HCT116 (cell line): ENCODE data around the gene MICAL3. TPM values are rescaled to one million over a fixed set of nuclear protein-coding genes. Genes with fewer than 3 reads are reported as not detected.

Experiments
- ATAC-seq: fragments of 200-7000 bp; cut with Tn5 transposase; 2 replicates; pipeline ENCODE4 v1.9.1; 2020; ENCODE audit warnings: mild to moderate bottlenecking, moderate library complexity
- BruUV-seq: library from RNA; stranded (reverse); fragments of 400-500 nt; replicated peaks from 2 replicates; lab custom pipeline; 2021; lab: Mats Ljungman, UMichigan
- CTCF ChIA-PET: fragments of 300-600 bp; sonication (Branson Sonifier 250); formaldehyde crosslinking; loops from one replicate; lab custom pipeline; 2021; ENCODE audit warnings: antibody characterized with exemption; lab: Charles Lee
- POLR2A ChIA-PET: fragments of 300-600, 350-600 bp; sonication (Branson Sonifier 250); formaldehyde crosslinking; loops from one replicate; lab custom pipeline; 2021; ENCODE audit warnings: antibody characterized with exemption; lab: Charles Lee
- RAD21 ChIA-PET, 2 experiments: fragments of 300-600 bp; sonication (Branson Sonifier 250); formaldehyde crosslinking; loops; one replicate each; lab custom pipeline; 2023; ENCODE audit warnings: low total read pairs in 2 of 2; ENCODE audit not compliant: uncharacterized antibody in 2 of 2, unreplicated experiment in 2 of 2, low non-redundant PET in 1 of 2; lab: Charles Lee
- DNase-seq: peaks from one replicate; pipeline ENCODE4 v3.0.0-alpha.2; 2010; ENCODE audit warnings: low read depth, low spot score
- H2AFZ ChIP-seq: fragments of 200-600 bp; shearing (Covaris generic), sonication (generic); 2 replicates; pipeline ENCODE4 v1.6.1; 2017; ENCODE audit warnings: low read depth, mixed run types, mixed read lengths, antibody characterized with exemption, low read length; ENCODE audit not compliant: poor library complexity, severe bottlenecking
- H3K27ac ChIP-seq: 2 replicates; pipeline ENCODE4 v1.5.1; 2012; ENCODE audit warnings: low read depth, low read length
- H3K27me3 ChIP-seq: fragments of 200-600 bp; sonication (generic); 2 replicates; pipeline ENCODE4 v1.6.1; 2016; ENCODE audit warnings: mixed run types, low read length, mixed read lengths; ENCODE audit not compliant: insufficient read depth
- H3K36me3 ChIP-seq, 2 experiments: fragments of 200-500 bp in 1 of 2; fragments of 200-600 bp in 1 of 2; sonication (Bioruptor generic) in 1 of 2; sonication (generic) in 1 of 2; 2 replicates each; pipeline versions ENCODE4 v1.5.1 to v1.6.1; 2014 to 2016; ENCODE audit warnings: low read length in 2 of 2, inconsistent platforms in 1 of 2, mixed read lengths in 1 of 2, mixed run types in 1 of 2; ENCODE audit not compliant: insufficient read depth in 2 of 2, control insufficient read depth in 1 of 2
- H3K4me1 ChIP-seq, 2 experiments: fragments of 200-600 bp in 1 of 2; sonication (generic) in 1 of 2; 2 replicates each; pipeline versions ENCODE4 v1.5.1 to v1.6.1; 2012 to 2017; ENCODE audit warnings: low read length in 2 of 2, inconsistent platforms in 1 of 2, mild to moderate bottlenecking in 1 of 2, mixed read lengths in 1 of 2, mixed run types in 1 of 2, moderate library complexity in 1 of 2; ENCODE audit not compliant: insufficient read depth in 2 of 2, control insufficient read depth in 1 of 2
- H3K4me2 ChIP-seq: fragments of 200-600 bp; sonication (generic); 2 replicates; pipeline ENCODE4 v1.6.1; 2017; ENCODE audit warnings: mixed run types, low read length, mixed read lengths
- H3K4me3 ChIP-seq, 2 experiments: fragments of 200-600 bp in 1 of 2; sonication (generic) in 1 of 2; replicated peaks in 1 of 2; 2 replicates each; pipeline ENCODE4 v1.5.1; 2011 to 2016; ENCODE audit warnings: low read length in 2 of 2, control low read depth in 1 of 2, low read depth in 1 of 2, mild to moderate bottlenecking in 1 of 2, mixed read lengths in 1 of 2, mixed run types in 1 of 2
- H3K79me2 ChIP-seq: fragments of 200-600 bp; sonication (generic); 2 replicates; pipeline ENCODE4 v1.6.1; 2017; ENCODE audit warnings: mild to moderate bottlenecking, mixed run types, low read length, moderate library complexity, mixed read lengths; ENCODE audit not compliant: insufficient read depth
- H3K9ac ChIP-seq: fragments of 200-600 bp; sonication (generic); 2 replicates; pipeline ENCODE4 v1.6.1; 2016; ENCODE audit warnings: low read length, mixed read lengths
- H3K9me2 ChIP-seq: fragments of 200-600 bp; sonication (generic), shearing (Covaris generic); 2 replicates; pipeline ENCODE4 v1.6.1; 2017; ENCODE audit warnings: mixed run types, mild to moderate bottlenecking, moderate library complexity; ENCODE audit not compliant: insufficient read depth
- H3K9me3 ChIP-seq, 2 experiments: fragments of 200-500 bp in 1 of 2; fragments of 200-600 bp in 1 of 2; sonication (Bioruptor generic) in 1 of 2; sonication (generic) in 1 of 2; 2 replicates each; pipeline ENCODE4 v1.6.1; 2014 to 2017; ENCODE audit warnings: low read length in 2 of 2, mixed read lengths in 2 of 2, inconsistent platforms in 1 of 2, low read depth in 1 of 2, mild to moderate bottlenecking in 1 of 2, mixed run types in 1 of 2, moderate library complexity in 1 of 2; ENCODE audit not compliant: control insufficient read depth in 1 of 2, insufficient read depth in 1 of 2
- H4K20me1 ChIP-seq: fragments of 200-600 bp; sonication (generic), shearing (Covaris generic); 2 replicates; pipeline ENCODE4 v1.6.1; 2017; ENCODE audit warnings: mixed run types, mild to moderate bottlenecking, moderate library complexity; ENCODE audit not compliant: insufficient read depth
- CTCF ChIP-seq, 3 experiments: fragments of 200-600 bp in 1 of 3; sonication (generic) in 1 of 3; IDR thresholded peaks in 2 of 3; conservative IDR thresholded peaks in 1 of 3; 2 replicates each; pipeline ENCODE4 v1.5.1; 2012 to 2017; ENCODE audit warnings: low read depth in 2 of 3, low read length in 2 of 3, antibody characterized with exemption in 1 of 3, borderline replicate concordance in 1 of 3, control low read depth in 1 of 3, mild to moderate bottlenecking in 1 of 3, mixed read lengths in 1 of 3, mixed run types in 1 of 3, moderate library complexity in 1 of 3; ENCODE audit not compliant: insufficient read depth in 1 of 3
- EGR1 ChIP-seq: IDR thresholded peaks from 2 replicates; pipeline ENCODE4 v1.6.1; 2012; ENCODE audit warnings: low read depth
- ELF1 ChIP-seq: IDR thresholded peaks from 2 replicates; pipeline ENCODE4 v1.6.1; 2012; ENCODE audit warnings: low read depth, borderline replicate concordance
- EZH2phosphoT487 ChIP-seq: fragments of 200-600 bp; IDR thresholded peaks from 2 replicates; pipeline ENCODE4 v1.6.1; 2018; ENCODE audit warnings: antibody characterized with exemption, borderline replicate concordance
- FOSL1 ChIP-seq: IDR thresholded peaks from 2 replicates; pipeline ENCODE4 v1.6.1; 2012; ENCODE audit warnings: low read depth
- JUND ChIP-seq: IDR thresholded peaks from 2 replicates; pipeline ENCODE4 v1.6.1; 2012
- POLR2A ChIP-seq: IDR thresholded peaks from 2 replicates; pipeline ENCODE4 v1.7.0; 2011; ENCODE audit warnings: borderline replicate concordance; ENCODE audit not compliant: insufficient read depth, insufficient read length; ENCODE audit errors: extremely low read depth
- SIN3A ChIP-seq: IDR thresholded peaks from 2 replicates; pipeline ENCODE4 v1.6.1; 2012; ENCODE audit warnings: low read depth
- SP1 ChIP-seq: IDR thresholded peaks from 2 replicates; pipeline ENCODE4 v1.6.1; 2012; ENCODE audit warnings: low read depth
- SRF ChIP-seq: IDR thresholded peaks from 2 replicates; pipeline ENCODE4 v1.6.1; 2012; ENCODE audit warnings: low read depth
- TCF7L2 ChIP-seq: IDR thresholded peaks from 2 replicates; pipeline ENCODE4 v1.7.0; 2011; ENCODE audit warnings: borderline replicate concordance, inconsistent platforms; ENCODE audit not compliant: insufficient read depth, insufficient read length; ENCODE audit errors: extremely low read depth
- ZFX ChIP-seq: fragments of 450-650 bp; IDR thresholded peaks from 2 replicates; pipeline ENCODE4 v1.6.1; 2017
- ZNF274 ChIP-seq: fragments of 200-500 bp; sonication (Bioruptor generic); IDR thresholded peaks from 2 replicates; pipeline ENCODE4 v1.6.1; 2014; ENCODE audit warnings: mild to moderate bottlenecking, low read depth, low read length, inconsistent platforms
- intact Hi-C: fragments of 100-400 bp; cut with micrococcal nuclease; formaldehyde crosslinking; loops from 2 replicates; pipeline ENCODE4 v1.10.0; 2022
- total RNA-seq: library from RNA; stranded (reverse); gene quantifications from one replicate; pipeline ENCODE4 v1.2.1, GENCODE V29; 2021; ENCODE audit not compliant: unreplicated experiment
- TF ChIP-seq, protein P1 (sequence below): IDR thresholded peaks from 2 replicates; pipeline ENCODE4 v1.6.1; 2011; ENCODE audit warnings: mild to moderate bottlenecking, low read length, moderate library complexity; ENCODE audit not compliant: insufficient replicate concordance; ENCODE audit errors: extremely low read depth
- TF ChIP-seq, protein P2 (sequence below): IDR thresholded peaks from 2 replicates; pipeline ENCODE4 v1.6.1; 2012
- TF ChIP-seq, protein P3 (sequence below): IDR thresholded peaks from 2 replicates; pipeline ENCODE4 v1.6.1; 2012
- TF ChIP-seq, protein P4 (sequence below): IDR thresholded peaks from 2 replicates; pipeline ENCODE4 v1.6.1; 2012; ENCODE audit warnings: low read depth

The MICAL3 gene
- total RNA-seq, 1 experiment from 2014 or later, result 30.8 TPM

- H3K9me2 ChIP-seq, result no peaks in the 10 kb centered on the region
- RAD21 ChIA-PET, result interaction anchor here in 1 of 2 experiments (0.9 kb wide), 1 partner anchor 13 kb away, joined by 3 read pairs; no protein-coding TSS in a partner anchor
- ATAC-seq (no peak), DNase-seq (no peak)
- TSS peak; percentile 38 for BruUV-seq
- intact Hi-C loops, result no loop called here
- no peak overlapping the region for H3K9ac ChIP-seq
- CTCF ChIA-PET, result interaction anchor here (0.9 to 1.7 kb wide), 4 partner anchors 13 to 601 kb away, joined by 3 to 5 read pairs (median 4); no protein-coding TSS in a partner anchor
- H2AFZ ChIP-seq, result no peak overlapping the region
- H3K4me2 ChIP-seq, result peak overlapping the region; percentile 97
- POLR2A ChIA-PET, result interaction anchor here (0.7 kb wide), 1 partner anchor 86 kb away, joined by 4 read pairs; no protein-coding TSS in a partner anchor
- peak overlapping the region in 1 of 2 experiments; percentile 86; a peak in 1 of 4 replicates for H3K4me3 ChIP-seq
- H3K27ac ChIP-seq, result no peak overlapping the region; the same call in 1 of the 2 replicates
- no peak for TF ChIP-seq EGR1
- no peak for TF ChIP-seq ZFX
- TF ChIP-seq, protein P1, sequence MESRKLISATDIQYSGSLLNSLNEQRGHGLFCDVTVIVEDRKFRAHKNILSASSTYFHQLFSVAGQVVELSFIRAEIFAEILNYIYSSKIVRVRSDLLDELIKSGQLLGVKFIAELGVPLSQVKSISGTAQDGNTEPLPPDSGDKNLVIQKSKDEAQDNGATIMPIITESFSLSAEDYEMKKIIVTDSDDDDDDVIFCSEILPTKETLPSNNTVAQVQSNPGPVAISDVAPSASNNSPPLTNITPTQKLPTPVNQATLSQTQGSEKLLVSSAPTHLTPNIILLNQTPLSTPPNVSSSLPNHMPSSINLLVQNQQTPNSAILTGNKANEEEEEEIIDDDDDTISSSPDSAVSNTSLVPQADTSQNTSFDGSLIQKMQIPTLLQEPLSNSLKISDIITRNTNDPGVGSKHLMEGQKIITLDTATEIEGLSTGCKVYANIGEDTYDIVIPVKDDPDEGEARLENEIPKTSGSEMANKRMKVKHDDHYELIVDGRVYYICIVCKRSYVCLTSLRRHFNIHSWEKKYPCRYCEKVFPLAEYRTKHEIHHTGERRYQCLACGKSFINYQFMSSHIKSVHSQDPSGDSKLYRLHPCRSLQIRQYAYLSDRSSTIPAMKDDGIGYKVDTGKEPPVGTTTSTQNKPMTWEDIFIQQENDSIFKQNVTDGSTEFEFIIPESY, result no peak
- no peak for TF ChIP-seq SP1
- TF ChIP-seq FOSL1, result no peak
- TF ChIP-seq, protein P2, sequence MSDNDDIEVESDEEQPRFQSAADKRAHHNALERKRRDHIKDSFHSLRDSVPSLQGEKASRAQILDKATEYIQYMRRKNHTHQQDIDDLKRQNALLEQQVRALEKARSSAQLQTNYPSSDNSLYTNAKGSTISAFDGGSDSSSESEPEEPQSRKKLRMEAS, result no peak
- TF ChIP-seq, protein P3, sequence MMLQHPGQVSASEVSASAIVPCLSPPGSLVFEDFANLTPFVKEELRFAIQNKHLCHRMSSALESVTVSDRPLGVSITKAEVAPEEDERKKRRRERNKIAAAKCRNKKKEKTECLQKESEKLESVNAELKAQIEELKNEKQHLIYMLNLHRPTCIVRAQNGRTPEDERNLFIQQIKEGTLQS, result no peak
- no peak for TF ChIP-seq SRF
- TF ChIP-seq CTCF (IDR thresholded peaks at IDR 0.05 in 2 of 3, conservative IDR thresholded peaks at IDR 0.05 in 1 of 3; ENCODE audit: borderline replicate concordance in 1 of 3, insufficient read depth in 1 of 3, low read depth in 2 of 3, low read length in 2 of 3), result no peak
- TF ChIP-seq JUND, result no peak
- TF ChIP-seq, protein P4, sequence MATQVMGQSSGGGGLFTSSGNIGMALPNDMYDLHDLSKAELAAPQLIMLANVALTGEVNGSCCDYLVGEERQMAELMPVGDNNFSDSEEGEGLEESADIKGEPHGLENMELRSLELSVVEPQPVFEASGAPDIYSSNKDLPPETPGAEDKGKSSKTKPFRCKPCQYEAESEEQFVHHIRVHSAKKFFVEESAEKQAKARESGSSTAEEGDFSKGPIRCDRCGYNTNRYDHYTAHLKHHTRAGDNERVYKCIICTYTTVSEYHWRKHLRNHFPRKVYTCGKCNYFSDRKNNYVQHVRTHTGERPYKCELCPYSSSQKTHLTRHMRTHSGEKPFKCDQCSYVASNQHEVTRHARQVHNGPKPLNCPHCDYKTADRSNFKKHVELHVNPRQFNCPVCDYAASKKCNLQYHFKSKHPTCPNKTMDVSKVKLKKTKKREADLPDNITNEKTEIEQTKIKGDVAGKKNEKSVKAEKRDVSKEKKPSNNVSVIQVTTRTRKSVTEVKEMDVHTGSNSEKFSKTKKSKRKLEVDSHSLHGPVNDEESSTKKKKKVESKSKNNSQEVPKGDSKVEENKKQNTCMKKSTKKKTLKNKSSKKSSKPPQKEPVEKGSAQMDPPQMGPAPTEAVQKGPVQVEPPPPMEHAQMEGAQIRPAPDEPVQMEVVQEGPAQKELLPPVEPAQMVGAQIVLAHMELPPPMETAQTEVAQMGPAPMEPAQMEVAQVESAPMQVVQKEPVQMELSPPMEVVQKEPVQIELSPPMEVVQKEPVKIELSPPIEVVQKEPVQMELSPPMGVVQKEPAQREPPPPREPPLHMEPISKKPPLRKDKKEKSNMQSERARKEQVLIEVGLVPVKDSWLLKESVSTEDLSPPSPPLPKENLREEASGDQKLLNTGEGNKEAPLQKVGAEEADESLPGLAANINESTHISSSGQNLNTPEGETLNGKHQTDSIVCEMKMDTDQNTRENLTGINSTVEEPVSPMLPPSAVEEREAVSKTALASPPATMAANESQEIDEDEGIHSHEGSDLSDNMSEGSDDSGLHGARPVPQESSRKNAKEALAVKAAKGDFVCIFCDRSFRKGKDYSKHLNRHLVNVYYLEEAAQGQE, result no peak
- TF ChIP-seq TCF7L2, result no peak
- TF ChIP-seq EZH2phosphoT487, result no peak
- TF ChIP-seq POLR2A, result no peak
- TF ChIP-seq ZNF274, result no peak
- no peak for TF ChIP-seq SIN3A
- no peak for TF ChIP-seq ELF1
- H3K36me3 ChIP-seq, result no peaks in the 10 kb centered on the region
- peaks cover 19 to 21% of the 10 kb centered on the region in 2 experiments for H3K4me1 ChIP-seq
- H3K27me3 ChIP-seq, result no peaks in the 10 kb centered on the region
- no peaks in the 10 kb centered on the region for H3K9me3 ChIP-seq
- H3K79me2 ChIP-seq, result peaks cover 51% of the 10 kb centered on the region
- no peaks in the 10 kb centered on the region for H4K20me1 ChIP-seq
Observed at GRCh38 chr22:17772249-17772957, 252.0 kb downstream of the MICAL3 start.
